Muscle of back (tissue), 11 donors: ENCODE measurements around the gene TKT. TPM values are rescaled to one million over a fixed set of nuclear protein-coding genes. Genes with fewer than 3 reads are reported as not detected.
A peak's percentile ranks its signal among the peaks of the same experiment; 100 is the strongest.

Experiments
- DNase-seq, 3 donors: peaks; one replicate each; pipeline versions ENCODE4 v3.0.0 to v3.0.0-alpha.2; 2013
- polyA plus RNA-seq, 10 donors: library from polyadenylated mRNA; unstranded; fragments of 120-200 nt; gene quantifications; one replicate each; pipeline ENCODE4 v1.2.1, GENCODE V29; 2013; ENCODE audit not compliant: insufficient read length in 10 of 10

The TKT gene
- polyA plus RNA-seq, 10 donors, result 24.1 to 53.9 (median 34.0) TPM

DNA sequence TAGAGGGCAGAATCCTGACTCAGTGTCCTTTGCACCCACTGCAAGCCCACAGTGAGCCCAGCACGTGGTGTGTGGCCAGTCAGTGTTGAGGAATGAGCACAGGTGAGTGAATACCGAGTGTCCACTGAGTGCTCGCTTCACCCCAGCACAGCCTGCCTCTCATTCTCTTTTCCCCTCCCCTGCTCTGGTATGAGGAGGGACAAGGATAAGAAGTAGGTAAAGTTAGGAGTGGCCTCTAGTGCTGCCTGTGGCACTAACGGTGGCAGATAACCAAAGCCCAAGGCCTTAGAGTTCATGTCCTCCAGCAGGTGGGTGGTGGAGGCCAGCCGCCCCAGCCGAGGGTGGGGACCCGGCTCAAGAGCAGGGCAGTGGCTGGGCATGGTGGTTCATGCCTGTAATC, 56.8 kb downstream of the TKT start:
- DNase-seq, result no peak

DNA sequence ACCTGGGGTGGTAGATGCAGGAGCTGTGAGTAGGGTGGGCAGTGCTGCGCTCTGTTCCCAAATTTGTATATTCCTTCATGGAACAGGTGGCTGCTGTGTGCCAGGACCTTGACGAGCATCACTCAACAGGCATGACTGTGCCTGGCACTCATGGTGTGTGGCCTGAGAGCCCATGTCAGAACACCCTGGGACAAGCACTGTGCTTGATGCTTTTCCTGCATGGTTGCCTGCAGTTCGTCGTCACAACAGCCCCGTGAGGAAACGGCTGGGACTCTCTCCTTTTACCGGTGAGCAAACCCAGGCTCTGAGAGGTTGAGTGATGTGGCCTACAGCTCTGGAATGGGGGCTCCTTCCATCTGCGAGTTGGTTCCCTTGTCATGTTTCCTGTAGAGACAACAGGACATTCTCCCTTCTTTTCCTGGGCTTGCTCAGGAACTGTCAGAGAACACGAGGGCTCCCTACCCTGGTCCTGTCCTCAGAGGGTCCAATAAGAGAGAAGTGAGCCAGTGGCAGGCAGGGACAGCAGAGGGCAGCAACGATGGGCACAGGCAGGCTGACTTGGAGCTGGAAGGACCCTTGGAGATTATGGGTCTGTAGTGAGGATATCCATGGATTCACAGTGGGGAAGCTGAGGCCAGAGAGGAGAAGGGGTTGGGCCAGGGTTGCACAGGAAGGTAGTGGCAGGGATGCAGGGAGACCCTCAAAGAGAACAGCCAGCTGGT, 57.4 kb downstream of the TKT start:
- DNase-seq, result no peak

GRCh38 chr3:53196575-53197407, 59.0 kb downstream of the TKT start:
- DNase-seq, result peak in 1 of 3 donors; percentile 29

DNA sequence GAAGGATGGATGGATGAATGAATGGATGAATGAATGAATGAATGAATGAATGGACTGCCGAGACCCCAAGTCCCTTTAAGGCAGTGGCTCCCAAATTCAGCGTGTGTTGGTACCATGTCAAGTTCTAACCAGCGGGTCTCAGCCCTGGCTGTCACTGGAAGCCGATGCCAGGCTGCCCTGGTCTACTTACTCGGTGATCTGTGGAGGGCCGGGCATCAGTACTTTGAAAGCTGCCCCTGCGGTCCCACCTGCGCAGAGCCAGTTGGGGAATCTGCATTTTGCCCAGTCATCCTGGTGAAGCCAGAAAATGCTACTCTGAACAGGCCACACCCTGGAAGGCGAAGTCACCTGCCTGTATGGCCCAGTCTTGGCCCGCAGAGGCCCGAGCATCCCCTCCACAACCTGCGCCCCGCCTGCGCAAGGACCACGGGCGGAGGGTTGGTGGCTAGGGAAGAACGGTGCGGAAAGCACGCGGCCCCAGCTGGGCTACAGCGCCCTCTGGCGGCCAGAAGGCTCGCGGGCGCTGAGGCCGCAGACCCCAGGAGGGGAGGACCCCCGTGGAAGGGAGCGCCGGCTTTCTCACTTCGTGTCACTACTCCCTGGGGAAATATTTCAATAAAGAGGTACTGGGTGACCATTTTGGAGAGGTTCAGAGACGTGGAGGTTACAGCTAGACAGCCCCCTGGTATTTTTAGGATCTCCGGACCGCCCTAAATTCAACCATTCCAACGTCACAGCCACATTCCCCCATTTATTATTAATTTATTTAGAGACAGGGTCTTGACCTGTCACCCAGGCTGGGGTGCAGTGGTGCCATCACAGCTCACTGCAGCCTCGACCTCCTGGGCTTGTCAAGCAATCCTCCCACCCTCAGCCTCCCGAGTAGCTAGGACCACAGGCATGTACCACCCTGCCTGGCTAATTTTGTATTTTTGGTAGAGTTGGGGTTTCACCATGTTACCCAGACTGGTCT, 59.9 kb downstream of the TKT start:
- peak; percentile 18 to 78 (median 61) for DNase-seq

DNA sequence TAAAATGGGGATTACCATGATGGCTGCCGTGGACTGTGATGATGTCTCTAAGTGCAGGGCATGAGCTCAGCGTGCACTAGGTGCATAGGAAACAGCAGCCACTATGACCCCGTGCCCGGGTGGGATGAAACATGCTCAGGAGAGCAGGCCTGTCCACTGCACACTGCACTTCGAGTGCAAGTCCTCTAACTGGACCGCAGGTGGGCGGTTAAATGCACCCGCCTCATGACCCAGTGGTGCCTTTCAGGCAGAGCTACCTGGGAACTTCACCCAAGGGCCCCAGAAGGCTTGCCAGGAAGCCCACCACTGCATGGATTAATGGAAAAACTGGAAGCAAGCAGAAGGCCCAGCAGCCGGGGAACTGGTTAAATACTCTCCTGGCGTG, 60.8 kb downstream of the TKT start:
- no peak for DNase-seq

- DNase-seq, result peak in 1 of 3 donors; percentile 57
These were observed 61.4 kb downstream of the TKT start for GRCh38 chr3:53194210-53195065.

- DNase-seq, result peak in 2 of 3 donors; percentile 57 to 79
These were observed 62.2 kb downstream of the TKT start for GRCh38 chr3:53193466-53194209.

- no peak for DNase-seq
These were observed 63.2 kb downstream of the TKT start for GRCh38 chr3:53192608-53193007.

GRCh38 chr3:53191836-53192480, 63.9 kb downstream of the TKT start:
- no peak for DNase-seq

DNA sequence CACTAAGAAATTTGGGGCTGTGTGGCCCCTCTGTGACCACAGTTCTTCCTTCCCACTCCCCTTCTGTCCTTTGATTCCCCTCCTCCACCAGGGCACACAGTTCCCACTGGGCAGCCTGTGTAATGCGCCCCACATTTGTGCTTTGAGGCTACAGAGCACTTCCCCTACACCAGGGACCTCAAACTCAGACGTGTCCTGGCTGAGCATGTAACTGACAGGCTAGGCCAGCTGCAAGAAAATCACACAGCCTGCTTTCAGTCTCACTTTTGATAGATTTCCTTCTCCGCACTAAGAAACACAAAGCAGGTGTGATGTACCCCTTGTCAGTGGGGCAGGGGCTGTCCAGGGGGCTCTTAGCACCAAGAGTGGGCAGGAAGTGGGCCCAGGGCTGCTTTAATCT, 65.2 kb downstream of the TKT start:
- DNase-seq, result no peak

DNA sequence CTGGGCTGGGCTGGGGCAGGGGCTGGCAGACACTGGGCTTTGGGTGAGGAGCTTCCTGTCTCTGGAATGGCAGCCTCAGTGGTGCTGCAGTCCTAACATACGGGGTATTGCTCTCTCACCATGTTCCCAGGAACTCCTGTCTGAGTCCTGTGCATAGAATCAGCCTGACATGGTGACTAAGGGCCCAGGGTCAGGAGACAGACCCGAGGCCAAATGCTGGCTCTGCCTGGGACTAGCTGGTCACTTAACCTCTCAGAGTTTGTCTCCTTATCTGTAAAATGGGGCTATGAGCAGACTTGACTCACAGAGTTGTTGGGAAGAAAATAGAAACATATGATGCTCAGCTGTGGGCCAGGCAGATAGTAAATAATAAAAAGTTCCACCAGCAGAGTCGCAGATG, 66.5 kb downstream of the TKT start:
- DNase-seq, result no peak

- no peak for DNase-seq
These were observed 67.1 kb downstream of the TKT start for GRCh38 chr3:53188720-53189119.

GRCh38 chr3:53188136-53188685, 67.6 kb downstream of the TKT start:
- DNase-seq, result no peak

DNA sequence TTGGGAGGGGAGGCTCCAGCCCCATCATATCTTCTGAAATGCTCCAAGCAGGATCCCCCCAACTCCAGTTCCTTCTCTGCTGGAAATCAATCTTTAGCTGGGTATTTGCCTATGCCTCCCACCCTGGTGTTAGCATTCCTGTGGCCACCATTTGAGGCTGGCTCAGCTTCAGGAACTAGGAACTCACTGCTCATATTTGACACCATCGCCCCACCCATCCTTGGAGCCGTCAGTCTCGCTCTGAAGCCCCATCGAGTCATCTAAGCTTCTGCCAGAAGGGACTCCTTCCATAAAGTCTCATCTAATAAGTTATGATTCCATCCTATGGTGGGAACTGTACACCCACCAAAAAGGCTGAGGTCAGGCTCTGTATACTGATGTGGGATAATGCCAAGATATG, 68.4 kb downstream of the TKT start:
- DNase-seq, result no peak

GRCh38 chr3:53186726-53187125, 69.1 kb downstream of the TKT start:
- DNase-seq, result no peak

DNA sequence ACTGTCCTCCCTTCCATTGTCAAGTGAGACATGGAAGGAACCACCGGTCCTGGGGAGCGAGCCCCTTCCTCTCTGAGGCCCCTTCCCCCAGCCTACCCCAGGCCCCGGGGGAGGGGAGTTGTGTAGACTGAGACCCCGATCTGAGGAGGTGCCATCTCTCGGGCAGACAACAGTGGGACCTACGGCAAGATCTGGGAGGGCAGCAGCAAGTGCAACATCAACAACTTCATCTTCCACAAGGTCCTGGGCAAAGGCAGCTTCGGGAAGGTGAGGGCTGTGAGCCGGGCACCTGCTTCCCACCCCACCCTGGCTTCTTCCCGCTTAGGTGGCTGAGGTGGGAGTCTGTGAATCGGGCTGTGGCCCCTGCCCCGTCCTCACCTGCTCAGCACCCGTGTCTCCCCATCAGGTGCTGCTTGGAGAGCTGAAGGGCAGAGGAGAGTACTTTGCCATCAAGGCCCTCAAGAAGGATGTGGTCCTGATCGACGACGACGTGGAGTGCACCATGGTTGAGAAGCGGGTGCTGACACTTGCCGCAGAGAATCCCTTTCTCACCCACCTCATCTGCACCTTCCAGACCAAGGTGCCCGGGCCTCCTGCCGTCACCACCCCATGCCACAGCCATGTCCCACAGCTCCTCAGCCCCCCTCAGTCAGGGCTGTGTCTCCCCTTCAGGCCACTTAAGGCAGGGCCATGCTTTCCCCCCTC, 69.9 kb downstream of the TKT start:
- DNase-seq, result no peak

DNA sequence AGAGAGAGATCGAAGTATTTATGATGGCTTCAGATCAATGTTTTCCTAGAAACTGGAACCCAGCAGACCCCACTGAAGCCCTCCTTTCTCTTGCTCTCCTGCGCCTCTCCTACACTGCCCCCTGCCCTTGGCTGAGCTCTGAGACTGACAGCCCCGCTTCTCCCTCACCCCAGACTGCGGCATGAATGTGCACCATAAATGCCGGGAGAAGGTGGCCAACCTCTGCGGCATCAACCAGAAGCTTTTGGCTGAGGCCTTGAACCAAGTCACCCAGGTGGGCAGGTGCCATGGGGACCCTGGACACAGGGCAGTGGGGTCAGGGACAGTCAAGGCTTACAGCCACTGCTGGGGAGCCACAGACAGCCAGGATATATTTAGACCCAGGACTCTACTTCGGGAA, 71.1 kb downstream of the TKT start:
- DNase-seq, result no peak

DNA sequence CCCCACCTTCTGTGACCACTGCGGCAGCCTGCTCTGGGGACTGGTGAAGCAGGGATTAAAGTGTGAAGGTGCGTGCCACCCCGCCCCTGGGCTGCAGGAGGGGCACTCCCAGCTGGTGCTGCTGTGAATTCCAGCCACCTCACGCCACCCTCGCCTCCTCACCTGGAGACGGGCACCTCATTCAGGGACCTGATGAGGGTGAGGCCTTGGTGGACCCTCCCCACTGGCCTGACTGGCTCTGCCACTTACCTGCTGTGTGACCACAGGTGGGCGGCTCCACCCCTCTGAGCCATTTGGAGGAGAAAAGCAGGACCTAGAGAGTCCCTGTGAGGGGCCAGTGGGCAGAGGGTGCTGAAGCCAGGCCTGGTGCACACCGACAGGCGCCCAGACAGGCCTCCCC, 72.3 kb downstream of the TKT start:
- DNase-seq, result no peak
